Mesenchymal stem cell (in vitro differentiated cells and primary cell): ENCODE data around the gene TYMP.
A peak's percentile ranks its signal among the peaks of the same experiment; 100 is the strongest.

Experiments
- DNase-seq: peaks from one replicate; pipeline ENCODE4 v3.0.0-alpha.2; 2013
- H2AFZ ChIP-seq: one replicate; pipeline ENCODE4 v1.6.1; 2013; ENCODE audit warnings: low read depth, mild to moderate bottlenecking, control low read depth, inconsistent platforms, low read length, moderate library complexity
- H2AK5ac ChIP-seq: 2 replicates; pipeline ENCODE4 v1.6.1; 2013; ENCODE audit warnings: low read length, moderate library complexity, mild to moderate bottlenecking, inconsistent platforms; ENCODE audit not compliant: severe bottlenecking
- H2BK120ac ChIP-seq: one replicate; pipeline ENCODE4 v1.6.1; 2013; ENCODE audit warnings: low read depth, mild to moderate bottlenecking, inconsistent platforms, low read length, moderate library complexity
- H2BK12ac ChIP-seq, 2 experiments: one replicate each; pipeline ENCODE4 v1.6.1; 2013; ENCODE audit warnings: inconsistent platforms in 2 of 2, low read length in 2 of 2, mild to moderate bottlenecking in 2 of 2, moderate library complexity in 2 of 2, control low read depth in 1 of 2
- H2BK15ac ChIP-seq: one replicate; pipeline ENCODE4 v1.6.1; 2013; ENCODE audit warnings: mild to moderate bottlenecking, low read depth, inconsistent platforms; ENCODE audit not compliant: poor library complexity, severe bottlenecking
- H2BK5ac ChIP-seq: 2 replicates; pipeline ENCODE4 v1.6.1; 2013; ENCODE audit warnings: low read depth, mild to moderate bottlenecking, low read length, control low read depth, inconsistent platforms; ENCODE audit not compliant: poor library complexity, severe bottlenecking
- H3K14ac ChIP-seq, 2 experiments: one replicate each; pipeline ENCODE4 v1.6.1; 2013; ENCODE audit warnings: inconsistent platforms in 2 of 2, low read length in 2 of 2, control low read depth in 1 of 2, mild to moderate bottlenecking in 1 of 2, moderate library complexity in 1 of 2
- H3K18ac ChIP-seq, 2 experiments: one replicate each; pipeline ENCODE4 v1.6.1; 2013; ENCODE audit warnings: inconsistent platforms in 2 of 2, low read length in 2 of 2, control low read depth in 1 of 2, low read depth in 1 of 2, mild to moderate bottlenecking in 1 of 2
- H3K23ac ChIP-seq, 2 experiments: one replicate each; pipeline ENCODE4 v1.6.1; 2013; ENCODE audit warnings: inconsistent platforms in 2 of 2, low read length in 2 of 2, mild to moderate bottlenecking in 2 of 2, moderate library complexity in 2 of 2, control low read depth in 1 of 2
- H3K27ac ChIP-seq: 2 replicates; pipeline ENCODE4 v1.5.1; 2013; ENCODE audit warnings: mild to moderate bottlenecking, moderate library complexity, low read length, control low read depth, inconsistent platforms; ENCODE audit not compliant: poor library complexity, severe bottlenecking
- H3K27me3 ChIP-seq, 2 experiments: 2 replicates each; pipeline versions ENCODE4 v1.6.1 to v1.7.0; 2013; ENCODE audit warnings: low read length in 2 of 2, mild to moderate bottlenecking in 2 of 2, moderate library complexity in 2 of 2, control low read depth in 1 of 2, inconsistent platforms in 1 of 2; ENCODE audit not compliant: control insufficient read depth in 1 of 2, insufficient read depth in 1 of 2
- H3K36me3 ChIP-seq, 2 experiments: 2 replicates each; pipeline versions ENCODE4 v1.6.1 to v1.7.0; 2013; ENCODE audit warnings: low read length in 2 of 2, control low read depth in 1 of 2, inconsistent platforms in 1 of 2, low read depth in 1 of 2, mild to moderate bottlenecking in 1 of 2; ENCODE audit not compliant: insufficient read depth in 2 of 2, control insufficient read depth in 1 of 2
- H3K4ac ChIP-seq, 2 experiments: one replicate each; pipeline ENCODE4 v1.6.1; 2013; ENCODE audit warnings: inconsistent platforms in 2 of 2, low read length in 2 of 2, mild to moderate bottlenecking in 2 of 2, moderate library complexity in 2 of 2, control low read depth in 1 of 2, low read depth in 1 of 2
- H3K4me1 ChIP-seq: 2 replicates; pipeline ENCODE4 v1.6.1; 2013; ENCODE audit warnings: low read depth, low read length, control low read depth; ENCODE audit not compliant: control insufficient read depth, insufficient read depth
- H3K4me2 ChIP-seq: 2 replicates; pipeline ENCODE4 v1.6.1; 2013; ENCODE audit warnings: low read length, mild to moderate bottlenecking, inconsistent platforms; ENCODE audit not compliant: poor library complexity, severe bottlenecking
- H3K4me3 ChIP-seq, 2 experiments: 2 replicates each; pipeline versions ENCODE4 v1.5.1 to v1.7.0; 2013; ENCODE audit warnings: low read length in 2 of 2, mild to moderate bottlenecking in 2 of 2, control low read depth in 1 of 2, low read depth in 1 of 2; ENCODE audit not compliant: insufficient read depth in 1 of 2
- H3K79me1 ChIP-seq: replicated peaks from 2 replicates; pipeline ENCODE4 v1.6.1; 2013; ENCODE audit warnings: mild to moderate bottlenecking, control low read depth, low read length, inconsistent platforms; ENCODE audit not compliant: poor library complexity, severe bottlenecking
- H3K9ac ChIP-seq: 2 replicates; pipeline ENCODE4 v1.7.0; 2013; ENCODE audit warnings: mild to moderate bottlenecking, low read length, moderate library complexity
- H3K9me3 ChIP-seq: 2 replicates; pipeline ENCODE4 v1.7.0; 2013; ENCODE audit warnings: mild to moderate bottlenecking, low read length; ENCODE audit not compliant: control insufficient read depth
- H4K8ac ChIP-seq: one replicate; pipeline ENCODE4 v1.6.1; 2013; ENCODE audit warnings: inconsistent platforms, mild to moderate bottlenecking, low read length, moderate library complexity
- H4K91ac ChIP-seq: one replicate; pipeline ENCODE4 v1.6.1; 2013; ENCODE audit warnings: mild to moderate bottlenecking, low read length, inconsistent platforms
- WGBS: methylation state at CpG from one replicate; pipeline ENCODE4 v1.1.7; 2013; ENCODE audit warnings: mixed read lengths; 5-methylcytosine and 5-hydroxymethylcytosine counted together

TYMP gene

DNA sequence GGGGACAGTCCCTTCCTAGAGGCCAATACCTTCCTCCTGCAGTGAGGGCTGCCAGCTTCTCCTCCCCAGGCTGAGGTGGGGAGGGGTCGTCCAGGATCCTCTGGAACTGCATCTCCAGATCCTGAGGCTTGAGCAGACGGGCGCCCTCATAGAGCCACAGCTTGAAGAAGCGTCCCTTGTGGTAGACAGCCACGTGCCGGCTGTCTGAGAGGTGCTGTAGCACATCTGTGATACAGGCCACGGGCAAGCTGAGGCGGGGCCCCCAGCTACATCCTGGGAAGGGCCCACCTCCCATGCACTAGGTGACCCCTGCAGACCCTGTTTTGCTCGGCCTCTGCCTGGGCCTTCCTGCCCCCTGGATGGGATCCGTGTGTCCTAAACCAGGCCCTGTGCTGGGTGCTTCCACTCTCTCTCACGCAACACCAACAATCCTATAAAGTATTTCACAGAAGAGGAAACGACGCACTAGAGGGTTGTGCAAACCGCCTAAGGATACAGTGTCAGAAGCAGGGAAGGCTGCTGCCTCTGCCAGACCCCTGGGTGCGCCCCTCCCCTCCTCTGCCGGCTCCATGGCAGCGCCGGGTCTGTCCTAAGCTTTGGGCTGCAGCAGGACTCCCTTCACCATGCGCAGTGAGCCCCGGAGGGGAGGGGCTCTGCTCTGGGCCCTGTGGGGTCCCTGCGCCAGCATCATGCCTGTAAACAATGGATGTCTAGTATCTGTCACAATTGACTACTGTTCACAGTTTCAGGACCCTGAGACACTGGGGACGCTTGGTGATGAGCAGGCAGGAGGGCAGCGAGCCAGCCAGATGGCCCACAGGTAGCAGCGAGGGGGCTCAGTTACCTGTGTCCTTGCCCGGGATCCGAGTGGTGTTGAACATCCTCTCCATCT is 43.9 kb upstream of the TYMP start:
- Histone ChIP-seq H2AK5ac (no peak overlapping the region), H2BK5ac (no peak overlapping the region), H3K79me1 (no peaks in the 10 kb centered on the region), H3K27ac (no peak overlapping the region), H3K9me3 (no peaks in the 10 kb centered on the region), H3K9ac (no peak overlapping the region), H3K23ac (no peak overlapping the region), H3K4me3 (no peak overlapping the region), H3K4me2 (no peak overlapping the region), H2BK120ac (no peak overlapping the region), H4K8ac (no peak overlapping the region), H3K36me3 (peaks cover 0 to 90% of the 10 kb centered on the region in 2 experiments), H3K14ac (no peak overlapping the region), H2AFZ (no peak overlapping the region), H3K4ac (no peak overlapping the region), H2BK12ac (no peak overlapping the region), H3K18ac (no peak overlapping the region), H2BK15ac (no peak overlapping the region), H4K91ac (no peak overlapping the region), H3K27me3 (peaks cover 0 to 14% of the 10 kb centered on the region in 2 experiments), H3K4me1 (peaks cover 18% of the 10 kb centered on the region)
- WGBS: 95% methylated on average over 26 of the region's 26 CpGs
- no peak for DNase-seq

DNA sequence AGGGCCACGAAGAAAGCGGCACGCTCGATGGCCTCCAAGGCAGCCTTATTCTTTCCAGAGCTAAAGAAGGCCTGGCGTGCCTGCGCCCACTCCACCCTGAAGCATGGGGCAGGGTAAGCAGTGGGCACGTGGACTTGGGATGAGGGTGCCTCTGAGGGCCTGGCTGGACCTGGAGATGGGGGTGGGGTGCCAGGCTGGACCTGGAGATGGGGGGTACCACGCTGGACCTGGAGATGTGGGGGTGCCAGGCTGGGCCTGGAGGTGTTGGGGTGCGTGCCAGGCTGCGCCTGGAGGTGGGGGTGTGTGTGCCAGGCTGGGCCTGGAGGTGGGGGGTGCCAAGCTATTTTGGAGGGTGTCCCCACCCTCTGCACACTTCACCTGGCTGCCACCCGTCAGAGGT is 43.2 kb upstream of the TYMP start:
- H2BK12ac ChIP-seq: no peak overlapping the region

DNA sequence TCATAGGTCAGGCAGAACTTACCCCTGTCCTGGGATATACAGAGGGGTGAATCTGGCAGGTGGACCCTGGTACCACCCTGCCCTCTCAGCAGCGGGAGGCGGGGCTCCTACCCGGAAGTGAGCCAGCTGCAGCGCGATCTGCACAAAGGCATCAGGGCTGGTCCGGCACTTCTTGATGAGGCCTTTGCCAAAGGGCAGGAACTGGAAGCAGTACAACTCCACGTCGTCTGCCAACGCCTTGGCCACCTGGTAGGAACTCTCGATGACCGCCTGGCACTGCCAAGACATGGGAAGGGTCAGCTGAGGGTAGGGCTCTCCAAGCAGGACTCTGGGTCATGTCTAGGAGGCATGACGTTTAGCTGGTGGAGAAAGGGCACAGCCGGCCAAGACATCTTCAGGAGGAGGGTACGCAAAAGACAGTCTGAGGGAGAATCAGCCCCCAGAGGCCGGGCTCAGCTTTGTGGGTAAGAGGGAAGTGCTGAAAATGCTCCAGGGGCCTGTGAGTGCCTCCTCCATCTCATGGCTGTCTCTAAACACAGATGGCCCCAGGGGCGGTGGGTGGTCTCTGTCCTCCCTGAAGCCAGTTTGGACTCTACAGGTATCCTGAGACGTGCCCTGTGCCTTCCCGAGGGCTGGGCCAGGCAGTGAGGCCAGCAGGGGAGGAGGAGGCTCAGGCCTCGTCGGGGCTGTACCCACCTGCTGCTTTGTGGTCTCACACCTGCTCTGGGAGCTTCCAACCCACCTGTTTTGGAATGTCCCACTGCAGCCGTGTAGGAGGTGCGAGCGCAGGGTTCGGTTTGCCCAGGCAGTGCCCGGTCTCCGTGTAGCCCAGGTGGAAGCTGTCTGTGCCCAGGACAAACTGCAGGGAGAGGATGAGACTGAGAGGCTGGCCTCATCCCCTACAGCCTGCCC is 41.7 kb upstream of the TYMP start:
- no peak overlapping the region for H3K18ac ChIP-seq
- no peak overlapping the region for H2BK120ac ChIP-seq
- H3K4me1 ChIP-seq: peaks cover 9% of the 10 kb centered on the region
- H2BK12ac ChIP-seq: no peak overlapping the region
- no peak overlapping the region for H3K4ac ChIP-seq
- peaks cover 0 to 2% of the 10 kb centered on the region in 2 experiments for H3K27me3 ChIP-seq
- no peak overlapping the region for H3K23ac ChIP-seq
- H4K91ac ChIP-seq: no peak overlapping the region
- H4K8ac ChIP-seq: no peak overlapping the region
- no peak overlapping the region for H3K27ac ChIP-seq
- H3K4me3 ChIP-seq: no peak overlapping the region
- H3K9me3 ChIP-seq: no peaks in the 10 kb centered on the region
- DNase-seq: no peak
- no peaks in the 10 kb centered on the region for H3K79me1 ChIP-seq
- peaks cover 0 to 82% of the 10 kb centered on the region in 2 experiments for H3K36me3 ChIP-seq
- 95% methylated on average over 26 of the region's 26 CpGs for WGBS
- H3K14ac ChIP-seq: no peak overlapping the region
- no peak overlapping the region for H2BK5ac ChIP-seq
- no peak overlapping the region for H3K4me2 ChIP-seq
- H2AFZ ChIP-seq: no peak overlapping the region
- no peak overlapping the region for H2BK15ac ChIP-seq
- no peak overlapping the region for H3K9ac ChIP-seq
- H2AK5ac ChIP-seq: no peak overlapping the region

More for the DNA sequence above, 43.2 kb upstream of the TYMP start:
- Histone ChIP-seq H4K8ac (no peak overlapping the region), H3K27ac (no peak overlapping the region), H3K4me3 (no peak overlapping the region), H3K9me3 (no peaks in the 10 kb centered on the region), H3K36me3 (peaks cover 0 to 89% of the 10 kb centered on the region in 2 experiments), H3K79me1 (no peaks in the 10 kb centered on the region), H3K18ac (no peak overlapping the region), H3K4ac (no peak overlapping the region), H2AFZ (no peak overlapping the region), H2BK120ac (no peak overlapping the region), H3K23ac (no peak overlapping the region), H4K91ac (peak overlapping the region; percentile 58), H2AK5ac (no peak overlapping the region), H2BK5ac (no peak overlapping the region), H2BK15ac (no peak overlapping the region), H3K4me1 (peaks cover 16% of the 10 kb centered on the region), H3K27me3 (peaks cover 0 to 14% of the 10 kb centered on the region in 2 experiments), H3K14ac (no peak overlapping the region), H3K9ac (no peak overlapping the region), H3K4me2 (no peak overlapping the region)
- DNase-seq: no peak
- 95% methylated on average over 9 of the region's 11 CpGs for WGBS

DNA sequence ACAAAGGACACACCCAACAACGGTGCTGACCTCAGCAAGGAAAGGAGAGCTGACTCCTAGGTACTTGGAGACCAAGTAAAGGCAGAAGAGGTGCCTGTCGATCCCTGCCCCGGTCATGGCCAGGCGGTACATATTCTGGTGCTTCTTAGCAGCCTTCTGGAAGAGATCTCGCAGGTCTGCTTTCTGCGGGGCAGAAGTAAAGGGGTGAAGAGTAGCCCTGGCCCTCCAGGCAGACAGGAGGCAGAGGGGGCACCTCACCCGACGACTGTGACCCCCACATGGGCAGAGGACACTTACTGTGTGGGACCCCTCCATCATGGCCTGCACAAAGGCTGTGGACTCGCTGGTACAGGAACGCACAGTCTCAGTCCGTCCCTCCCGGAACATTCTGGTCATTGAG is 41.0 kb upstream of the TYMP start:
- Histone ChIP-seq H3K4me2 (no peak overlapping the region), H3K27me3 (no peaks in the 10 kb centered on the region), H4K8ac (no peak overlapping the region), H2BK120ac (no peak overlapping the region), H2BK15ac (no peak overlapping the region), H2BK12ac (no peak overlapping the region), H2BK5ac (no peak overlapping the region), H2AK5ac (no peak overlapping the region), H3K79me1 (no peaks in the 10 kb centered on the region), H3K4ac (no peak overlapping the region), H3K9ac (no peak overlapping the region), H3K4me3 (no peak overlapping the region), H3K4me1 (peaks cover 9% of the 10 kb centered on the region), H3K14ac (no peak overlapping the region), H3K23ac (no peak overlapping the region), H3K36me3 (peaks cover 0 to 77% of the 10 kb centered on the region in 2 experiments), H3K18ac (no peak overlapping the region), H3K27ac (no peak overlapping the region), H4K91ac (peak overlapping the region; percentile 16), H3K9me3 (no peaks in the 10 kb centered on the region), H2AFZ (no peak overlapping the region)
- WGBS: 95% methylated on average over 12 of the region's 12 CpGs
- no peak for DNase-seq
